BJ (cell line): ENCODE data around the gene HS3ST2. TPM values are rescaled to one million over a fixed set of nuclear protein-coding genes. Genes with fewer than 3 reads are reported as not detected.
"Not testable (repeated sequence)": the region's sequence is repeated elsewhere in the genome, so short reads cannot be mapped to it uniquely, and the experiment has no call there.

Experiments used
- CTCF ChIA-PET: fragments of 350-600 bp; formaldehyde crosslinking; extraction: SDS; loops from one replicate; lab custom pipeline; 2021; ENCODE audit warnings: antibody characterized with exemption, inconsistent platforms; lab: Yijun Ruan, JAX
- POLR2A ChIA-PET: fragments of 300-600 bp; sonication (Branson Sonifier 250); formaldehyde crosslinking; extraction: SDS; loops from one replicate; lab custom pipeline; 2021; ENCODE audit warnings: antibody characterized with exemption; lab: Charles Lee
- DNase-seq: peaks from one replicate; pipeline ENCODE4 v3.0.0-alpha.2; 2011; ENCODE audit warnings: low read depth
- H3K27me3 ChIP-seq: 2 replicates; pipeline ENCODE4 v1.6.0; 2011; ENCODE audit warnings: low read length; ENCODE audit not compliant: control insufficient read depth, insufficient read depth
- H3K36me3 ChIP-seq: 2 replicates; pipeline ENCODE4 v1.5.1; 2011; ENCODE audit warnings: low read length; ENCODE audit not compliant: control insufficient read depth, insufficient read depth
- H3K4me3 ChIP-seq: 2 replicates; pipeline ENCODE4 v1.5.1; 2011; ENCODE audit warnings: low read depth, mild to moderate bottlenecking, control low read depth, low read length
- polyA plus RNA-seq: library from polyadenylated mRNA; depleted of rRNA; stranded (reverse); fragments of >200 nt; gene quantifications from 2 replicates; pipeline ENCODE4 v1.2.3, GENCODE V29; 2011
- TF ChIP-seq, protein P1 (sequence below): IDR thresholded peaks from 2 replicates; pipeline ENCODE4 v1.5.1; 2011; ENCODE audit warnings: low read depth, mild to moderate bottlenecking, control low read depth, inconsistent platforms, low read length, moderate library complexity; ENCODE audit not compliant: insufficient read depth

Gene HS3ST2
- polyA plus RNA-seq, 1 experiment: not detected

DNA sequence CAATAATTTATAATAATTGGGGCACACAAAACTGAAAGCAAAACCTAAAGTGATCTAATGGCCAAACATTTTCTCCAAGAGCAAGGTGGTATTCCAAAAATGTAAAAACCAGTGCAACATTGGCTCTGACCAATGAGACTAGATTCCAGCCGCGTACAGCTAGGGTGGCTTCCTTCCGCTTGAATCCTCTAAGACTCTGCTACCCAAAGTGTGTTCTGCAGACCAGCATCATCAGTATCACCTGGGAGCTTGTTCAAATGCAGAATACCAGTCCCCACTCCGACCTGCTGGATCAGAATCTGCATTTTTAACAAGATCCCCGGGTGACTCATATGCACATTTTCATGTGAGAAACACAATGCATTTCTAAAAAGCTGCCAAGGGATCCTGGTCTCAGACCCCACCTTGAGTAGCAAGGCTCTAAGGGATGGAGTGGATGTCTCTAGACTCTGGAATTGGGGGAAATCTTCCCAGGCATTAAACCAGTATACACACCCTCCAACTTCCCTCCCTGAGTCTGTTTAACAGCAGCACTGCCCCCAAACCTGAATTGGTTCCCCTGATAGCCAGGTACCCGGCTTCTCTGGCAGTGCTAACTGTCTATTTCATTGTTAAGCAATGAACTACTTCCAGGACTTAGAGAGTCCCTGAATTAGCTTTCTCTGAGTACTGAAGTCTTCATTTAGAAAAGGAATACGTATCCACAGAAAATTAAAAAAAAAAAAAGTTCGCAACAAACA is 118.2 kb downstream of the HS3ST2 start:
- no peak for DNase-seq
- CTCF ChIA-PET: interaction anchor here (0.6 to 1.0 kb wide), 2 partner anchors 19 to 33 kb away, joined by 3 read pairs; no protein-coding TSS in a partner anchor
- H3K4me3 ChIP-seq: no peak overlapping the region
- TF ChIP-seq, protein P1, sequence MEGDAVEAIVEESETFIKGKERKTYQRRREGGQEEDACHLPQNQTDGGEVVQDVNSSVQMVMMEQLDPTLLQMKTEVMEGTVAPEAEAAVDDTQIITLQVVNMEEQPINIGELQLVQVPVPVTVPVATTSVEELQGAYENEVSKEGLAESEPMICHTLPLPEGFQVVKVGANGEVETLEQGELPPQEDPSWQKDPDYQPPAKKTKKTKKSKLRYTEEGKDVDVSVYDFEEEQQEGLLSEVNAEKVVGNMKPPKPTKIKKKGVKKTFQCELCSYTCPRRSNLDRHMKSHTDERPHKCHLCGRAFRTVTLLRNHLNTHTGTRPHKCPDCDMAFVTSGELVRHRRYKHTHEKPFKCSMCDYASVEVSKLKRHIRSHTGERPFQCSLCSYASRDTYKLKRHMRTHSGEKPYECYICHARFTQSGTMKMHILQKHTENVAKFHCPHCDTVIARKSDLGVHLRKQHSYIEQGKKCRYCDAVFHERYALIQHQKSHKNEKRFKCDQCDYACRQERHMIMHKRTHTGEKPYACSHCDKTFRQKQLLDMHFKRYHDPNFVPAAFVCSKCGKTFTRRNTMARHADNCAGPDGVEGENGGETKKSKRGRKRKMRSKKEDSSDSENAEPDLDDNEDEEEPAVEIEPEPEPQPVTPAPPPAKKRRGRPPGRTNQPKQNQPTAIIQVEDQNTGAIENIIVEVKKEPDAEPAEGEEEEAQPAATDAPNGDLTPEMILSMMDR: no peak
- no peaks in the 10 kb centered on the region for H3K36me3 ChIP-seq
- POLR2A ChIA-PET: no interaction called here
- 0 out of 2 replicates have a peak, but pooled peaks cover 3% of the 10 kb centered on the region for H3K27me3 ChIP-seq

DNA sequence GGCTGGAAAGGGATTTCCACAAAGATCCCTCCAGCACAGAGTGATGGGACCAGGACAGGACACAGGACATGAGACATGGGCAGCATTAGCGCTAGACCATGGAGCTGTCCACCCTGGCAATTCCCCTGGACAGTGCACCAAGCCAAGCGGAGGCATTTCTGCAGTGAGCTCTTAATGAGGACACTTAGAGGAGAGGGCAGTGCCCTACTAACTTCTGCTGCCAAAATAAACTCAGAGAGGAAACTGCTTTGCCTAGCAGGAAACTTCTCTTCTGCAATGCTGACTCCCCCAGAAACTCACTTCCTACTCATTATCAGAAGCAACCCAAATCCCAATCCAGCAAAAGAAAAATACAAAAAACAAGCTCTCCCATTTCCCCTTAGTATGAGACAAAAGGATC is 119.2 kb downstream of the HS3ST2 start:
- Histone ChIP-seq H3K36me3 (no peaks in the 10 kb centered on the region), H3K27me3 (0 out of 2 replicates have a peak, but pooled peaks cover 3% of the 10 kb centered on the region), H3K4me3 (no peak overlapping the region)
- TF ChIP-seq, protein P1: no peak
- CTCF ChIA-PET: interaction anchor here (1.0 kb wide), 1 partner anchor 34 kb away, joined by 3 read pairs; no protein-coding TSS in a partner anchor
- POLR2A ChIA-PET: no interaction called here
- DNase-seq: no peak

DNA sequence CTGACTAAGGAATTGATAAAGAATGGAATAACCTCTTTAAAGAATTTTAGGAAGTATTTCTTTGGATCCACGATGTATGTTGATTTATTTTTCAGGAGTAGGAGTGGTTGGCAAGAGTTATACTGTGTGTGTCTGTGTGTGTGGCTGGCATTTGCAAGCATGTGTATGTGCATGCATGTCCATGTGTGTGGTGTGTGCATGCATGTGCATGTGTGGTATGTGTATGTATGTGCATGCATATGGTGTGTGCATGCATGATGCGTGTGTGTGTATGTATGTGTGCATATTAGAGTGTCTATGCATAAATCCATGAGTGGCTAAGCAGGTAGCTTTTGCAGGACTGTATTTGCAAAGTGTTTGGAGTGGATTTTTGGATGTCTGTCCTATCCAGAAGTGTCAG is 120.8 kb downstream of the HS3ST2 start:
- Histone ChIP-seq H3K36me3 (no peaks in the 10 kb centered on the region), H3K4me3 (no peak overlapping the region), H3K27me3 (0 out of 2 replicates have a peak, but pooled peaks cover 3% of the 10 kb centered on the region)
- TF ChIP-seq, protein P1: no peak
- ChIA-PET CTCF (interaction anchor here (1.0 kb wide), 1 partner anchor 12 kb away, joined by 3 read pairs; no protein-coding TSS in a partner anchor), POLR2A (no interaction called here)
- no peak for DNase-seq

DNA sequence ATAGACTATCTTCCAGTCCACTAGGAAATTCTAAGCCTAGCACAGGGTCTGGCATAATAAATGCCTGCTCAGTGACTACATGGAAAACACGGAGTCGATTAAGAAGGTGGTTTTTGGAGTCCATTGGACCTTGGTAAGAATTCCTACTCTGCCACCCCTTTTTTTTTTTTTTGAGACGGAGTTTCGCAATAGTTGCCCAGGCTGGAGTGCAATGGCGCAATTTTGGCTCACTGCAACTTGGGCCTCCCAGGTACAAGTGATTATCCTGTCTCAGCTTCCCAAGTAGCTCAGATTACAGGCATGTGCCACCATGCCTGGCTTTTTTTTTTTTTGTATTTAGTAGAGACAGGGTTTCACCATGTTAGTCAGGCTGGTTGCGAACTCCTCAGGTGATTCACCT is 123.2 kb downstream of the HS3ST2 start:
- Histone ChIP-seq H3K36me3 (no peaks in the 10 kb centered on the region), H3K4me3 (no peak overlapping the region), H3K27me3 (0 out of 2 replicates have a peak, but pooled peaks cover 3% of the 10 kb centered on the region)
- no peak for DNase-seq
- TF ChIP-seq, protein P1: no peak
- ChIA-PET POLR2A (no interaction called here), CTCF (no interaction called here)

DNA sequence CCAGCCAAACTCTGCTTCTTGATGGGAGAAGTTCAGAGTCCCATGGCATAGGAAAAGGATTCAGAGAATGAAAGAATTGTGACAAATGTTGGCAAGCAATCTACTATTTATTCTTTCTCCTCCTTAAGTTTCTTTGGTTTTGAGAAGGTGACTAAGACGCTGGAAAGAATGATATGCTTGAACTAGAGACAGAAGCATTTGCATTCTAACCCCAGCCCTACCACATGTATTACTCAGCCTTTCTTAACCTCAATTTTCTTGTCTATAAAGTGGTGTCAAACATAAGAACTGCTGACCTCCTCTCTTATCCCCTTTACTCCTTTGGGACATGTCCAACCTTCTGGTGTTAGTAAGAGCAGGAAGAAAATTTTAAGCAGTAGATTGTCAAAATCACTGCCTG is 124.7 kb downstream of the HS3ST2 start:
- Histone ChIP-seq H3K4me3 (no peak overlapping the region), H3K36me3 (no peaks in the 10 kb centered on the region), H3K27me3 (no peaks in the 10 kb centered on the region)
- DNase-seq: no peak
- ChIA-PET CTCF (no interaction called here), POLR2A (no interaction called here)
- TF ChIP-seq, protein P1: no peak

DNA sequence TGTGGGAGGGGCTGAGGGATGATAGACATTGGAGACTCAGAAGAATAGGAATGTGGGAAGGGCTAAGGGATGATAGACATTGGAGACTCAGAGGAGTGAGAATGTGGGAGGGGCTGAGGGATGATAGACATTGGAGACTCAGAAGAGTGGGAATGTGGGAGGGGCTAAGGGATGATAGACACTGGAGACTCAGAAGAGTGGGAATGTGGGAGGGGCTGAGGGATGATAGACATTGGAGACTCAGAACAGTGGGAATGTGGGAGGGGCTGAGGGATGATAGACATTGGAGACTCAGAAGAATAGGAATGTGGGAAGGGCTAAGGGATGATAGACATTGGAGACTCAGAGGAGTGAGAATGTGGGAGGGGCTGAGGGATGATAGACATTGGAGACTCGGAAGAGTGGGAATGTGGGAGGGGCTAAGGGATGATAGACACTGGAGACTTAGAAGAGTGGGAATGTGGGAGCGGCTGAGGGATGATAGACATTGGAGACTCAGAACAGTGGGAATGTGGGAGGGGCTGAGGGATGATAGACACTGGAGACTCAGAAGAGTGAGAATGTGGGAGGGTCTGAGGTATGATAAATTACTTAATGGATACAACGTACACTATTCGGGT is 125.9 kb downstream of the HS3ST2 start:
- CTCF ChIA-PET, H3K36me3 ChIP-seq, H3K4me3 ChIP-seq, H3K27me3 ChIP-seq, DNase-seq, POLR2A ChIA-PET: not testable (repeated sequence)
